Astrocyte (in vitro differentiated cells and primary cell): ENCODE results near the gene ANKRD28.

Experiments
- CTCF ChIP-seq: IDR thresholded peaks from 2 replicates; pipeline ENCODE4 v1.5.1; 2011; ENCODE audit warnings: low read depth, mild to moderate bottlenecking, inconsistent platforms, low read length, moderate library complexity; ENCODE audit not compliant: insufficient read depth
- EZH2 ChIP-seq: IDR thresholded peaks from 2 replicates; pipeline ENCODE4 v1.6.1; 2012; ENCODE audit warnings: mild to moderate bottlenecking, low read length, inconsistent platforms; ENCODE audit not compliant: insufficient read depth

GRCh38 chr3:15782429-15782828, 15.3 kb downstream of the ANKRD28 start:
- TF ChIP-seq CTCF (no peak), EZH2 (no peak)
